ENCODE results near the gene MYZAP. TPM values are rescaled to one million over a fixed set of nuclear protein-coding genes. Genes with fewer than 3 reads are reported as not detected.
A peak's percentile ranks its signal among the peaks of the same experiment; 100 is the strongest.

The MYZAP gene
- total and polyA plus RNA-seq, 11 donors, result 280 to 1,065 (median 610) TPM

GRCh38 chr15:57565311-57565710, 26.4 kb upstream of the MYZAP start:
- H3K4me3 ChIP-seq, result no peak overlapping the region
- no peak for DNase-seq
- intact Hi-C loops (cut with DNase I), result loop anchor here in 5 of 10 donors (1.0 to 10.0 kb wide), 6 partner anchors 30 to 619 kb away; partner anchors contain the start of gene POLR2M (in 1 of the 5)
- WGBS, 4 donors, result 24 to 35% (median 28%) methylated on average over 10 of the region's 10 CpGs
- no peaks in the 10 kb centered on the region for H3K36me3 ChIP-seq
- no peaks in the 10 kb centered on the region for H3K27me3 ChIP-seq
- TF ChIP-seq, protein P1, sequence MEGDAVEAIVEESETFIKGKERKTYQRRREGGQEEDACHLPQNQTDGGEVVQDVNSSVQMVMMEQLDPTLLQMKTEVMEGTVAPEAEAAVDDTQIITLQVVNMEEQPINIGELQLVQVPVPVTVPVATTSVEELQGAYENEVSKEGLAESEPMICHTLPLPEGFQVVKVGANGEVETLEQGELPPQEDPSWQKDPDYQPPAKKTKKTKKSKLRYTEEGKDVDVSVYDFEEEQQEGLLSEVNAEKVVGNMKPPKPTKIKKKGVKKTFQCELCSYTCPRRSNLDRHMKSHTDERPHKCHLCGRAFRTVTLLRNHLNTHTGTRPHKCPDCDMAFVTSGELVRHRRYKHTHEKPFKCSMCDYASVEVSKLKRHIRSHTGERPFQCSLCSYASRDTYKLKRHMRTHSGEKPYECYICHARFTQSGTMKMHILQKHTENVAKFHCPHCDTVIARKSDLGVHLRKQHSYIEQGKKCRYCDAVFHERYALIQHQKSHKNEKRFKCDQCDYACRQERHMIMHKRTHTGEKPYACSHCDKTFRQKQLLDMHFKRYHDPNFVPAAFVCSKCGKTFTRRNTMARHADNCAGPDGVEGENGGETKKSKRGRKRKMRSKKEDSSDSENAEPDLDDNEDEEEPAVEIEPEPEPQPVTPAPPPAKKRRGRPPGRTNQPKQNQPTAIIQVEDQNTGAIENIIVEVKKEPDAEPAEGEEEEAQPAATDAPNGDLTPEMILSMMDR (IDR thresholded peaks at IDR 0.05), result no peak
- no peaks in the 10 kb centered on the region for H3K9me3 ChIP-seq
- no peak for ATAC-seq
- H3K27ac ChIP-seq, result peak overlapping the region; percentile 34 to 88 (median 56)
- H3K4me1 ChIP-seq, result peaks cover 0 to 45% (median 23%) of the 10 kb centered on the region in 12 donors

DNA sequence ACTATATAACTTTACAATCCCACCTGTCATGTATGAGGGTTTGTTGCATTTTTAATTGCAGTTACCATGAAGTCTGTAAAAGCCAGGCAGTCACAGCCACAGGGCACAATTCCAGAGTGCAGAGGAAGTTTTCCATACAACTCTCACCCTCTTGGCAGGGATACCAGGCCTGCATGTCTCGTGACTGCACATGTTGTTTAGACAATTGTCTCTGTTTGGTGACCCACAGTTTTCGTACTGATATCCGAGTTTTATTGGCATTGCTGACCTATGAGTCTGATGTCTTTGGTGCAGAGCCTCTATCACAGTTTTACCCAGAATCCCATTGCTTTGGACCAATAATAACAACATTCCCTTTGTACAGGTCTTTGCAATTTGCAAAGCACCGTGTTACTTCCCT, 24.9 kb upstream of the MYZAP start:
- H3K36me3 ChIP-seq, result no peaks in the 10 kb centered on the region

GRCh38 chr15:57567891-57568290, 23.8 kb upstream of the MYZAP start:
- WGBS, 4 donors, result 75 to 85% (median 81%) methylated on average over 3 of the region's 3 CpGs
- Histone ChIP-seq H3K27ac (peak overlapping the region in 4 of 12 donors; percentile 69 to 88 (median 70)), H3K36me3 (no peaks in the 10 kb centered on the region), H3K27me3 (no peaks in the 10 kb centered on the region), H3K4me1 (peaks cover 0 to 25% (median 9%) of the 10 kb centered on the region in 12 donors), H3K4me3 (no peak overlapping the region), H3K9me3 (no peaks in the 10 kb centered on the region)
- TF ChIP-seq, protein P1 (IDR thresholded peaks at IDR 0.05), result no peak
- TF ChIP-seq POLR2A (IDR thresholded peaks at IDR 0.05), result no peak
- ATAC-seq (no peak), DNase-seq (no peak)
- intact Hi-C loops (cut with DNase I), result loop anchor here in 6 of 10 donors (2.0 to 10.0 kb wide), 6 partner anchors 23 to 617 kb away; partner anchors contain the start of genes MYZAP (in 1 of the 6) and POLR2M (in 1 of the 6)

More for the DNA sequence above, 24.9 kb upstream of the MYZAP start:
- 29 to 35% (median 33%) methylated on average over 4 of the region's 4 CpGs for WGBS, 4 donors
- Histone ChIP-seq H3K9me3 (no peaks in the 10 kb centered on the region), H3K27ac (peak overlapping the region in 10 of 12 donors; percentile 9 to 88 (median 66)), H3K4me1 (peaks cover 0 to 31% (median 13%) of the 10 kb centered on the region in 12 donors), H3K27me3 (no peaks in the 10 kb centered on the region), H3K4me3 (no peak overlapping the region)
- intact Hi-C loops (cut with DNase I), result loop anchor here in 5 of 10 donors (10.0 kb wide), 5 partner anchors 48 to 618 kb away; partner anchors contain the start of gene POLR2M (in 1 of the 5)
- no peak for TF ChIP-seq POLR2A (IDR thresholded peaks at IDR 0.05)
- TF ChIP-seq, protein P1 (IDR thresholded peaks at IDR 0.05), result no peak
- DNase-seq, result peak in 3 of 5 donors; percentile 63 to 69 (median 64)
- ATAC-seq, result peak in 3 of 4 donors; percentile 58 to 78 (median 64)

DNA sequence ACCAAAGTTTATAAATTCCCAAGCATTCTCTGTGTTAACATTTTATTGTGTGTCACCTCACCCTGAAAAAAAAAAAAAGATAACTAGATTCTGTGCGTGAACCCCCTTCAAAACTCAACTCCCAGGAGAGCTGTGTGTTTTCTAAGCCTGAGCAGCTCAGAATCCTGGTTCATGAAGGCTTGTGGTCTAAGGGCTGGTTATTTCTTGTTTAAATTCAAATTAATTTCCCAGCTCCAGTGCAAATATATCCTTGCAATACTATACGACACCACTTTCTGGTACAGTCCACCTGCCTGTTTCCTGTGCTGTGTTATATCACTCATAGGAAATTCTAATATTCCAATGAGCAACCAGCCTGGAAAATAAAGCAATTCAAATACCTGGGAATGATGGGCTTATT, 23.4 kb upstream of the MYZAP start:
- no peak for TF ChIP-seq POLR2A (IDR thresholded peaks at IDR 0.05)
- TF ChIP-seq, protein P1 (IDR thresholded peaks at IDR 0.05), result no peak
- intact Hi-C loops (cut with DNase I), result loop anchor here in 6 of 10 donors (2.0 to 10.0 kb wide), 6 partner anchors 23 to 617 kb away; partner anchors contain the start of genes MYZAP (in 1 of the 6) and POLR2M (in 1 of the 6)
- 79 to 94% (median 88%) methylated on average over 2 of the region's 2 CpGs for WGBS, 4 donors
- Histone ChIP-seq H3K27me3 (no peaks in the 10 kb centered on the region), H3K27ac (no peak overlapping the region), H3K9me3 (no peaks in the 10 kb centered on the region), H3K36me3 (no peaks in the 10 kb centered on the region), H3K4me1 (peaks cover 0 to 25% (median 9%) of the 10 kb centered on the region in 12 donors), H3K4me3 (no peak overlapping the region)
- DNase-seq, result no peak
- ATAC-seq, result no peak

All from heart left ventricle (tissue), 16 donors.